ENCODE measurements around the gene EEF1AKMT4. TPM values are rescaled to one million over a fixed set of nuclear protein-coding genes. Genes with fewer than 3 reads are reported as not detected.

EEF1AKMT4 gene
- total and polyA plus RNA-seq, 2 experiments from 2014 or later, result 4.3 to 10.6 TPM

- DNase-seq (ENCODE audit: low read depth in 1 of 2, low spot score in 1 of 2), result no peak
- no peak overlapping the region for H3K4me3 ChIP-seq
- no peaks in the 10 kb centered on the region for H3K36me3 ChIP-seq
- H3K27ac ChIP-seq, result no peak overlapping the region
- peaks cover 15% of the 10 kb centered on the region for H3K27me3 ChIP-seq
- no peaks in the 10 kb centered on the region for H3K4me1 ChIP-seq (ENCODE audit: low read depth)
- H3K9me3 ChIP-seq (ENCODE audit: low read depth), result no peaks in the 10 kb centered on the region
- no peak for TF ChIP-seq CTCF (IDR thresholded peaks at IDR 0.05; ENCODE audit: low read depth, low read length)
Measured at GRCh38 chr3:184211718-184212117, 37.8 kb upstream of the EEF1AKMT4 start.

GRCh38 chr3:184218814-184219213 is 30.7 kb upstream of the EEF1AKMT4 start:
- no peaks in the 10 kb centered on the region for H3K4me1 ChIP-seq (ENCODE audit: low read depth)
- H3K36me3 ChIP-seq, result no peaks in the 10 kb centered on the region
- no peak for TF ChIP-seq CTCF (IDR thresholded peaks at IDR 0.05; ENCODE audit: low read depth, low read length)
- no peak for DNase-seq (ENCODE audit: low read depth in 1 of 2, low spot score in 1 of 2)
- no peak overlapping the region for H3K27ac ChIP-seq
- H3K27me3 ChIP-seq, result peaks cover 10% of the 10 kb centered on the region
- no peak overlapping the region for H3K4me3 ChIP-seq
- no peaks in the 10 kb centered on the region for H3K9me3 ChIP-seq (ENCODE audit: low read depth)

GRCh38 chr3:184222521-184222920 is 27.0 kb upstream of the EEF1AKMT4 start:
- DNase-seq (ENCODE audit: low read depth in 1 of 2, low spot score in 1 of 2), result no peak
- Histone ChIP-seq H3K4me3 (no peak overlapping the region), H3K4me1 (ENCODE audit: low read depth) (no peaks in the 10 kb centered on the region), H3K36me3 (no peaks in the 10 kb centered on the region), H3K9me3 (ENCODE audit: low read depth) (no peaks in the 10 kb centered on the region), H3K27me3 (peaks cover 43% of the 10 kb centered on the region), H3K27ac (no peak overlapping the region)
- no peak for TF ChIP-seq CTCF (IDR thresholded peaks at IDR 0.05; ENCODE audit: low read depth, low read length)

- Histone ChIP-seq H3K4me3 (no peak overlapping the region), H3K27me3 (peaks cover 57% of the 10 kb centered on the region), H3K27ac (no peak overlapping the region), H3K36me3 (no peaks in the 10 kb centered on the region), H3K4me1 (ENCODE audit: low read depth) (no peaks in the 10 kb centered on the region), H3K9me3 (ENCODE audit: low read depth) (no peaks in the 10 kb centered on the region)
- DNase-seq (ENCODE audit: low read depth in 1 of 2, low spot score in 1 of 2), result no peak
- no peak for TF ChIP-seq CTCF (IDR thresholded peaks at IDR 0.05; ENCODE audit: low read depth, low read length)
Measured at GRCh38 chr3:184223946-184224345, 25.5 kb upstream of the EEF1AKMT4 start.

GRCh38 chr3:184227481-184227935 is 22.0 kb upstream of the EEF1AKMT4 start:
- Histone ChIP-seq H3K4me1 (ENCODE audit: low read depth) (no peaks in the 10 kb centered on the region), H3K27ac (no peak overlapping the region), H3K27me3 (peaks cover 85% of the 10 kb centered on the region), H3K9me3 (ENCODE audit: low read depth) (no peaks in the 10 kb centered on the region), H3K36me3 (no peaks in the 10 kb centered on the region), H3K4me3 (no peak overlapping the region)
- TF ChIP-seq CTCF (IDR thresholded peaks at IDR 0.05; ENCODE audit: low read depth, low read length), result peak; percentile 80
- DNase-seq (ENCODE audit: low read depth in 1 of 2, low spot score in 1 of 2), result peak; percentile 32 to 37

Data from cardiac muscle cell (in vitro differentiated cells and primary cell).